Right atrium auricular region (tissue), 2 donors: ENCODE measurements around the gene GAPT. TPM values are rescaled to one million over a fixed set of nuclear protein-coding genes. Genes with fewer than 3 reads are reported as not detected.

Experiments
- DNase-seq: peaks from one replicate; pipeline ENCODE4 v3.0.0-alpha.2; 2019; ENCODE audit warnings: low spot score
- H3K27ac ChIP-seq, 2 donors: fragments of 200-600 bp; sonication (generic); 1 replicate in 1 of 2; 2 replicates in 1 of 2; pipeline ENCODE4 v1.5.1; 2016 to 2019
- H3K27me3 ChIP-seq, 2 donors: fragments of 200-600 bp; sonication (generic); one replicate each; pipeline versions ENCODE4 v1.5.1 to v1.6.0; 2017 to 2019
- H3K36me3 ChIP-seq: fragments of 200-600 bp; sonication (generic); one replicate; pipeline ENCODE4 v1.5.1; 2016
- H3K4me1 ChIP-seq, 2 donors: fragments of 200-600 bp; sonication (generic); one replicate each; pipeline versions ENCODE4 v1.5.1 to v1.6.0; 2017 to 2019
- H3K4me3 ChIP-seq, 2 donors: fragments of 200-600 bp; sonication (generic); 1 replicate in 1 of 2; 2 replicates in 1 of 2; pipeline ENCODE4 v1.5.1; 2017 to 2019; ENCODE audit warnings: mild to moderate bottlenecking in 1 of 2, moderate library complexity in 1 of 2
- H3K9me3 ChIP-seq, 2 donors: fragments of 200-600 bp; sonication (generic); one replicate each; pipeline ENCODE4 v1.5.1; 2019
- total RNA-seq, 2 donors: library from RNA; depleted of rRNA; stranded (reverse); fragments of >200 nt; gene quantifications; one replicate each; pipeline ENCODE4 v1.1.0, GENCODE V29; 2016
- TF ChIP-seq, protein P1 (sequence below), 2 donors: fragments of 200-600 bp; sonication (generic); IDR thresholded peaks; one replicate each; pipeline ENCODE4 v1.5.1; 2019; ENCODE audit warnings: antibody characterized with exemption in 2 of 2

Gene GAPT
- total RNA-seq, 2 donors from 2014 or later, result 0.20 TPM; not detected in 1

DNA sequence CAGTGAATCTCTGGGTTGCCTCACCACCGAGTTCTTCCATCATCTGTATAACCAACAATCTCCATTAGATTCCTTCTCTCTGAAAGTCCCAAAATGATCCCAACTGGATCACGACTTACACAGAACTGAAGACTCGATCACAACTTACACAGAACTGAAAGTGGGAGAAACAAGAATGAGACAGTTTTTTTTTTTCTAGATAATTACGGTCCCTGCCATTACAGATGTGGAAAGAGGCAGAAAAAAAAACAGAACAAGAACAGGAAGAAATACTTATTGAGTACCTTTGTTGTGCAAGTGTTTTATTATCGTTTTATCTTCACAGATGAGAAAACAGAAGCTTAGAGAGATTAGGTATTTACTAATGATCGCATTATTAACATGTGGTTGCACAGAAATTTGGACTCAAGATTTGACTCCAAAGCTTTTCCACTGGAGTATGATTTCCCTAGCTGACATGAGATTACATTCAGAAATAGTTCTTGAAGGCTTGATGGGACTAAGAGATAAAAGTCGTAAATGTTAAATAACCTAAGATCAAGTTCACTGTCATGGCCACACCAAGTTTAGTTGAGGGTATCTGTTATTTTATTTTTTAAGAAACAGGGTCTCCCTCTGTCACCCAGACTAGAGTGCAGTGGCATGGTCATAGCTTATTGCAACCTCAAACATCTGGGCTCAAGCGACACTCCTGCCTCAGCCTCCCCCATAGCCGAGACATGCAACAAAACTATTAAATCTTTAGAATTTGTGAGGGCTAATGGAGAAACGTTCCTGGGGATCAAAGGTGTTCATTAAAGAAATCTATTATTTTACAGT is 40.2 kb upstream of the GAPT start:
- Histone ChIP-seq H3K9me3 (no peaks in the 10 kb centered on the region), H3K27me3 (no peaks in the 10 kb centered on the region), H3K36me3 (peaks cover 31% of the 10 kb centered on the region), H3K27ac (no peak overlapping the region), H3K4me1 (peaks cover 0 to 23% of the 10 kb centered on the region in 2 donors), H3K4me3 (no peak overlapping the region)
- TF ChIP-seq, protein P1, sequence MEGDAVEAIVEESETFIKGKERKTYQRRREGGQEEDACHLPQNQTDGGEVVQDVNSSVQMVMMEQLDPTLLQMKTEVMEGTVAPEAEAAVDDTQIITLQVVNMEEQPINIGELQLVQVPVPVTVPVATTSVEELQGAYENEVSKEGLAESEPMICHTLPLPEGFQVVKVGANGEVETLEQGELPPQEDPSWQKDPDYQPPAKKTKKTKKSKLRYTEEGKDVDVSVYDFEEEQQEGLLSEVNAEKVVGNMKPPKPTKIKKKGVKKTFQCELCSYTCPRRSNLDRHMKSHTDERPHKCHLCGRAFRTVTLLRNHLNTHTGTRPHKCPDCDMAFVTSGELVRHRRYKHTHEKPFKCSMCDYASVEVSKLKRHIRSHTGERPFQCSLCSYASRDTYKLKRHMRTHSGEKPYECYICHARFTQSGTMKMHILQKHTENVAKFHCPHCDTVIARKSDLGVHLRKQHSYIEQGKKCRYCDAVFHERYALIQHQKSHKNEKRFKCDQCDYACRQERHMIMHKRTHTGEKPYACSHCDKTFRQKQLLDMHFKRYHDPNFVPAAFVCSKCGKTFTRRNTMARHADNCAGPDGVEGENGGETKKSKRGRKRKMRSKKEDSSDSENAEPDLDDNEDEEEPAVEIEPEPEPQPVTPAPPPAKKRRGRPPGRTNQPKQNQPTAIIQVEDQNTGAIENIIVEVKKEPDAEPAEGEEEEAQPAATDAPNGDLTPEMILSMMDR (IDR thresholded peaks at IDR 0.05), result no peak
- DNase-seq, result no peak

DNA sequence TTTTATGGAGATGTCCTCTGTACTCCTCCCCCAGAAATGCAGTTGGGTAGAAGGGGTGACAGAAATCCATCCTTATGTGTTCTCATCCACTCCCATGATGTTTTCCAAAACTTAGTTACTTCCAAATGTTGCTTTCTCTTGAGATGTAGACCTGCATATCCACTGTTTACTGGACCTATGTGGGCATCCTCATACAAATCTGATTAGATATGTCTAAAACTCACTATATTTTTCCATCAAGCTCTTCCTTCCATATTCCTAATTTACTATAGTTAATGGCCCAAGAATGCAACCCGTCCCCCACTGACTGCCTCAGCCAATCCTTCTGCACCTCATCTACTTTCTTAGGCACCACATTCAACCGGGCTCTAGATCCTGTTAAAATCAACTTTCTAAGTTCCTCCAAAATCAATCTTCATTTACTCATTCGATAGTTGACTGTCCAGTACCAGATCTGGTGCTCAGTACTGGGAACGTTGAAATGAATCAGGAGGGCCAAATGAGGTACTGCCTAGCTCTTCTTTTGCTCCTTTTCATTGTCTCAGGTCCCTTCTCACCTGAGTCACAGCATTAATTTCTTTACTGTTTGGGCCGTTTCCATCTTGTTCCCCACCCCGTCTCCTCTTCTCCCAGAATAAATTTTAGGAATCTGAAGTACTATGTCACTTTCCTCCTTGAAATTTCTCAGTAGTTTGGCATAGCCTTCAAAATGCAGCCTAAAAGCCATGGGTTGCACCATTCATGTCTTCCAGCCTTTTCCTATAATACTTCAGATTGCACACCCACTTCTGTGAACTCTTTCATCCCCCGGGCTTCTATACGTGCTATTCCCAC is 39.3 kb upstream of the GAPT start:
- Histone ChIP-seq H3K9me3 (no peaks in the 10 kb centered on the region), H3K36me3 (peaks cover 40% of the 10 kb centered on the region), H3K4me3 (no peak overlapping the region), H3K27ac (no peak overlapping the region), H3K4me1 (peaks cover 0 to 32% of the 10 kb centered on the region in 2 donors), H3K27me3 (no peaks in the 10 kb centered on the region)
- DNase-seq, result no peak
- TF ChIP-seq, protein P1 (IDR thresholded peaks at IDR 0.05), result no peak

DNA sequence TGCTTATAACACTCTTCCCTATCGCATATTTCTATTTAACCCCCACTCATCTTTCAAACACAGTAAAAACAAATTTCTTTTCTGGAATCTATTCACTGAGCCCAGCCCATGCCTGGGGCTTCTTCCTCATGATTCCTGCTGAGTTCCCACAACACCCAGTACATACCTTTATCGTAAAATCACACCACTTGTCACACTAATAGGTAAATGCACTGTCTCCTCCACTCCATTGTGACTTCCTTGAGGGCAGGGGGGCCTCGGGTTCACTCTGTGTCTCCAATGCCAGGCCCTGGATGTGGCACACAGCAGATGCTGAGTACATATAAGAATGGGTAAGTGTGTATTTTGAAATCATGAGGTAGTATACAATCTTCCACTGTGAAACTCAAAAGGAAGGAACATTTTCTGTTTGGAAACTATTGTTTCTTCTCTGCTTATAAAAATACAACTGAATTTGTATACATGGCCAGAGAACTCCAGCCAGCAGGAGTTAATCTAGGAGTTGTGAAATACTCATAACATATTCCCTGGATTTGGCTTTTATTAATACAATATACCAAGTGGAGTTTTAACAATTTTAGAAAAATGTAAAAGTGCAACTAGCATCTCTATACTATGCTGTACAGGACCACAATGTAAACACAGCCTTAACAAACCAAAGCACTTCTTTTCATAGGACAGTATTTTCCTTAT is 38.5 kb upstream of the GAPT start:
- Histone ChIP-seq H3K36me3 (peaks cover 48% of the 10 kb centered on the region), H3K27ac (no peak overlapping the region)

DNA sequence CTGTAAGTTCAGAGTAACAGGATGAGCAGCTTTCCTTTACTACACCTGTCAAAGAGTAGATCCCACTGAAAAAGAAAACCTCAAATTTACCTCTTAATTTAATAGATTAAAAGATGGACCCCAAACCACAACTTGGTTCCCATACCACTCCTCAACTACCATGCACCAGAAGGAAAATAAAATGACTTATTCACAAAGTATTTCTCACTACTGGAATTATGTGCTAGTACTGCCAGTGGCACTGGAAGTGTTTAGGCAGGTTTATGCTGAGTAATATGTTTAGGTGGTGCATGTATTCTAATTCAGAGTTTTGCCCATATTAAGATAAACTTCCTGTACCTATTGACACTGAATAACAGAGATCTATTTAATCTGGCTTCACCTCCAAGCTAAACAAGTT is 37.9 kb upstream of the GAPT start:
- H3K4me3 ChIP-seq, result no peak overlapping the region
- H3K36me3 ChIP-seq, result peaks cover 54% of the 10 kb centered on the region
- TF ChIP-seq, protein P1 (IDR thresholded peaks at IDR 0.05), result no peak
- H3K27me3 ChIP-seq, result no peaks in the 10 kb centered on the region
- peaks cover 0 to 37% of the 10 kb centered on the region in 2 donors for H3K4me1 ChIP-seq
- peak overlapping the region in 1 of 2 donors; percentile 33 for H3K27ac ChIP-seq
- no peaks in the 10 kb centered on the region for H3K9me3 ChIP-seq
- DNase-seq, result no peak

More for the DNA sequence above, 38.5 kb upstream of the GAPT start:
- Histone ChIP-seq H3K9me3 (no peaks in the 10 kb centered on the region), H3K27me3 (no peaks in the 10 kb centered on the region), H3K4me3 (no peak overlapping the region), H3K4me1 (peaks cover 0 to 37% of the 10 kb centered on the region in 2 donors)
- DNase-seq, result no peak
- TF ChIP-seq, protein P1 (IDR thresholded peaks at IDR 0.05), result no peak

DNA sequence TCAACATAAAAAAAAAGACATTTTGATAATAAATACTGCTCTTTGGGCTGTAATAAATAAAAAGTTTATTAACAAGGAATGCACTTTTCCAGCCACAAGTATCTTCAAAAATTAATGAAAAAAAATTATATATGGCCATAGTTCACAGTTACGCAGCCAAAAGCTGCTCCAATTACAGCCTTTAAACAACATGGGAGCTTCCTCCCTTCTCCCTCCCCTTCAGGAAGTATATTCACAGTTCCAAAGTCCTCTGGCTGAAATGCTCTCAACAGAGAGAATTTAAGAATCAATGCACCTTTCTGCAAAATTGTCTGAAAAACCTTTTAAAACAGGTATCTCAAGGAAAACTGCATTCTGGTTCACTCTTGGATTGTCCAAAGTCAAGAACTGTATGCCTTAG is 37.2 kb upstream of the GAPT start:
- peaks cover 56% of the 10 kb centered on the region for H3K36me3 ChIP-seq
- peak overlapping the region in 1 of 2 donors; percentile 33 for H3K27ac ChIP-seq
- no peaks in the 10 kb centered on the region for H3K9me3 ChIP-seq

More for the DNA sequence above, 37.2 kb upstream of the GAPT start:
- DNase-seq, result no peak
- TF ChIP-seq, protein P1 (IDR thresholded peaks at IDR 0.05), result no peak
- no peaks in the 10 kb centered on the region for H3K27me3 ChIP-seq
- H3K4me3 ChIP-seq, result no peak overlapping the region
- H3K4me1 ChIP-seq, result peaks cover 0 to 37% of the 10 kb centered on the region in 2 donors
